Stimulated activated memory B cell treated with anti-CD40 and anti-IgM and Interleukin-4, amounts not matched to agents 10 μg/mL and 1 μg/mL and 100 μg/mL, for 72 hours (primary cell): ENCODE data around the gene GLDC.

Experiments
- ATAC-seq: fragments of 150-1000 bp; cut with Tn5 transposase; 2 replicates; pipeline ENCODE4 v1.10.0; 2021
- H3K27ac Mint-ChIP-seq: one replicate; pipeline ENCODE4 v1.8.0; 2022; ENCODE audit warnings: mild to moderate bottlenecking, mixed read lengths
- H3K27me3 Mint-ChIP-seq: one replicate; pipeline ENCODE4 v1.8.0; 2022; ENCODE audit warnings: mixed read lengths
- H3K36me3 Mint-ChIP-seq: one replicate; pipeline ENCODE4 v1.8.0; 2022; ENCODE audit warnings: mixed read lengths
- H3K4me1 Mint-ChIP-seq: one replicate; pipeline ENCODE4 v1.8.0; 2022; ENCODE audit warnings: mixed read lengths
- H3K4me3 Mint-ChIP-seq: one replicate; pipeline ENCODE4 v1.8.0; 2022; ENCODE audit warnings: mild to moderate bottlenecking, moderate library complexity, mixed read lengths
- H3K9me3 Mint-ChIP-seq: one replicate; pipeline ENCODE4 v1.8.0; 2022; ENCODE audit warnings: mixed read lengths

GLDC gene

GRCh38 chr9:6616951-6617602 lies 28.5 kb downstream of the GLDC start:
- ATAC-seq, result no peak
- Mint-ChIP-seq H3K9me3 (no peaks in the 10 kb centered on the region), H3K27ac (no peak overlapping the region), H3K36me3 (no peaks in the 10 kb centered on the region), H3K27me3 (no peaks in the 10 kb centered on the region), H3K4me3 (no peak overlapping the region), H3K4me1 (peaks cover 16% of the 10 kb centered on the region)

GRCh38 chr9:6614489-6614888 lies 31.0 kb downstream of the GLDC start:
- Mint-ChIP-seq H3K27ac (no peak overlapping the region), H3K27me3 (no peaks in the 10 kb centered on the region), H3K9me3 (no peaks in the 10 kb centered on the region), H3K36me3 (no peaks in the 10 kb centered on the region), H3K4me1 (peaks cover 2% of the 10 kb centered on the region), H3K4me3 (no peak overlapping the region)
- no peak for ATAC-seq

GRCh38 chr9:6611865-6612264 lies 33.7 kb downstream of the GLDC start:
- Mint-ChIP-seq H3K27ac (no peak overlapping the region), H3K27me3 (no peaks in the 10 kb centered on the region), H3K9me3 (no peaks in the 10 kb centered on the region), H3K36me3 (no peaks in the 10 kb centered on the region), H3K4me1 (no peaks in the 10 kb centered on the region), H3K4me3 (no peak overlapping the region)
- no peak for ATAC-seq

GRCh38 chr9:6610073-6610472 lies 35.5 kb downstream of the GLDC start:
- Mint-ChIP-seq H3K4me3 (no peak overlapping the region), H3K27ac (no peak overlapping the region), H3K9me3 (no peaks in the 10 kb centered on the region), H3K36me3 (no peaks in the 10 kb centered on the region), H3K4me1 (peaks cover 6% of the 10 kb centered on the region), H3K27me3 (no peaks in the 10 kb centered on the region)
- ATAC-seq, result no peak

- no peak for ATAC-seq
- peaks cover 11% of the 10 kb centered on the region for H3K4me1 Mint-ChIP-seq
- H3K9me3 Mint-ChIP-seq, result no peaks in the 10 kb centered on the region
- H3K4me3 Mint-ChIP-seq, result no peak overlapping the region
- no peak overlapping the region for H3K27ac Mint-ChIP-seq
- no peaks in the 10 kb centered on the region for H3K36me3 Mint-ChIP-seq
- H3K27me3 Mint-ChIP-seq, result no peaks in the 10 kb centered on the region
Measured at GRCh38 chr9:6609497-6610016, 36.0 kb downstream of the GLDC start.

GRCh38 chr9:6605202-6605601 lies 40.3 kb downstream of the GLDC start:
- Mint-ChIP-seq H3K4me3 (peak overlapping the region; percentile 71), H3K27me3 (no peaks in the 10 kb centered on the region), H3K9me3 (no peaks in the 10 kb centered on the region), H3K27ac (peak overlapping the region; percentile 71), H3K36me3 (no peaks in the 10 kb centered on the region), H3K4me1 (peaks cover 15% of the 10 kb centered on the region)
- ATAC-seq, result peak; percentile 95

GRCh38 chr9:6600426-6600825 lies 45.1 kb downstream of the GLDC start:
- Mint-ChIP-seq H3K9me3 (no peaks in the 10 kb centered on the region), H3K4me1 (peaks cover 24% of the 10 kb centered on the region), H3K4me3 (no peak overlapping the region), H3K27me3 (no peaks in the 10 kb centered on the region), H3K27ac (no peak overlapping the region), H3K36me3 (no peaks in the 10 kb centered on the region)
- no peak for ATAC-seq

GRCh38 chr9:6600006-6600405 lies 45.5 kb downstream of the GLDC start:
- no peak for ATAC-seq
- no peaks in the 10 kb centered on the region for H3K27me3 Mint-ChIP-seq
- peaks cover 20% of the 10 kb centered on the region for H3K4me1 Mint-ChIP-seq
- no peak overlapping the region for H3K4me3 Mint-ChIP-seq
- no peaks in the 10 kb centered on the region for H3K36me3 Mint-ChIP-seq
- no peak overlapping the region for H3K27ac Mint-ChIP-seq
- no peaks in the 10 kb centered on the region for H3K9me3 Mint-ChIP-seq

- peak; percentile 96 for ATAC-seq
- Mint-ChIP-seq H3K27me3 (no peaks in the 10 kb centered on the region), H3K4me3 (peak overlapping the region; percentile 4), H3K4me1 (peaks cover 12% of the 10 kb centered on the region), H3K9me3 (no peaks in the 10 kb centered on the region), H3K27ac (peak overlapping the region; percentile 60), H3K36me3 (no peaks in the 10 kb centered on the region)
Measured at GRCh38 chr9:6598249-6598725, 47.2 kb downstream of the GLDC start.

GRCh38 chr9:6592791-6593190 lies 52.7 kb downstream of the GLDC start:
- Mint-ChIP-seq H3K27ac (no peak overlapping the region), H3K36me3 (peaks cover 5% of the 10 kb centered on the region), H3K27me3 (no peaks in the 10 kb centered on the region), H3K4me3 (no peak overlapping the region), H3K4me1 (peaks cover 13% of the 10 kb centered on the region), H3K9me3 (no peaks in the 10 kb centered on the region)
- no peak for ATAC-seq

GRCh38 chr9:6592231-6592630 lies 53.3 kb downstream of the GLDC start:
- Mint-ChIP-seq H3K27me3 (no peaks in the 10 kb centered on the region), H3K4me1 (peaks cover 13% of the 10 kb centered on the region), H3K4me3 (no peak overlapping the region), H3K27ac (no peak overlapping the region), H3K9me3 (no peaks in the 10 kb centered on the region), H3K36me3 (peaks cover 5% of the 10 kb centered on the region)
- no peak for ATAC-seq

- no peaks in the 10 kb centered on the region for H3K27me3 Mint-ChIP-seq
- H3K27ac Mint-ChIP-seq, result peak overlapping the region; percentile 2
- H3K9me3 Mint-ChIP-seq, result no peaks in the 10 kb centered on the region
- H3K4me3 Mint-ChIP-seq, result no peak overlapping the region
- peaks cover 5% of the 10 kb centered on the region for H3K36me3 Mint-ChIP-seq
- H3K4me1 Mint-ChIP-seq, result peaks cover 13% of the 10 kb centered on the region
- ATAC-seq, result no peak
Measured at GRCh38 chr9:6590772-6591384, 54.7 kb downstream of the GLDC start.

GRCh38 chr9:6590334-6590733 lies 55.2 kb downstream of the GLDC start:
- H3K27ac Mint-ChIP-seq, result no peak overlapping the region
- H3K4me3 Mint-ChIP-seq, result no peak overlapping the region
- no peaks in the 10 kb centered on the region for H3K9me3 Mint-ChIP-seq
- no peaks in the 10 kb centered on the region for H3K27me3 Mint-ChIP-seq
- H3K36me3 Mint-ChIP-seq, result peaks cover 5% of the 10 kb centered on the region
- ATAC-seq, result no peak
- H3K4me1 Mint-ChIP-seq, result peaks cover 13% of the 10 kb centered on the region

GRCh38 chr9:6584881-6585597 lies 60.5 kb downstream of the GLDC start:
- H3K27me3 Mint-ChIP-seq, result no peaks in the 10 kb centered on the region
- no peak for ATAC-seq
- H3K4me1 Mint-ChIP-seq, result peaks cover 21% of the 10 kb centered on the region
- H3K9me3 Mint-ChIP-seq, result no peaks in the 10 kb centered on the region
- no peaks in the 10 kb centered on the region for H3K36me3 Mint-ChIP-seq
- peak overlapping the region; percentile 32 for H3K27ac Mint-ChIP-seq
- no peak overlapping the region for H3K4me3 Mint-ChIP-seq

GRCh38 chr9:6581253-6581652 lies 64.3 kb downstream of the GLDC start:
- no peak for ATAC-seq
- no peaks in the 10 kb centered on the region for H3K36me3 Mint-ChIP-seq
- peaks cover 24% of the 10 kb centered on the region for H3K27me3 Mint-ChIP-seq
- no peaks in the 10 kb centered on the region for H3K9me3 Mint-ChIP-seq
- no peak overlapping the region for H3K27ac Mint-ChIP-seq
- H3K4me3 Mint-ChIP-seq, result no peak overlapping the region
- H3K4me1 Mint-ChIP-seq, result peaks cover 35% of the 10 kb centered on the region
